Measurements from ENCODE around the gene ANKAR. TPM values are rescaled to one million over a fixed set of nuclear protein-coding genes. Genes with fewer than 3 reads are reported as not detected.

Gene ANKAR
- total and polyA plus RNA-seq, 2 experiments from 2014 or later, result 3.0 to 4.4 TPM

DNA sequence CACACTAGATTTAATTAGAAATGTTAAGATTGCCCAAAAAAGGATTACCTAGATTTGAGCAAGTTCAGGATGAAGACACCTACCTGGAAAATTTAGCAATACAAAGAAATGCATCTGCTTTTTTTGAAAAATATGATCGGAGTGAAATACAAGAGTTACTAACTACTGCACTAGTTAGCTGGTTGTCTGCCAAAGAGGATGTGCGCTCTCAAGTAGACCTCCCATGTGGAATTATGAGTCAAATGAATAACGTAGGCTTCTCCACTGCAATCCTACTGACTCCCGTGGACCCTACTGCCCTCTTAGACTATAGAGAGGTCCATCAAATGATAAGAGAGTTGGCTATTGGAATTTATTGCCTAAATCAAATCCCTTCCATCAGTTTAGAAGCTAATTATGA lies 2.0 kb downstream of the ANKAR start (continued):
- TF ChIP-seq, protein P1, sequence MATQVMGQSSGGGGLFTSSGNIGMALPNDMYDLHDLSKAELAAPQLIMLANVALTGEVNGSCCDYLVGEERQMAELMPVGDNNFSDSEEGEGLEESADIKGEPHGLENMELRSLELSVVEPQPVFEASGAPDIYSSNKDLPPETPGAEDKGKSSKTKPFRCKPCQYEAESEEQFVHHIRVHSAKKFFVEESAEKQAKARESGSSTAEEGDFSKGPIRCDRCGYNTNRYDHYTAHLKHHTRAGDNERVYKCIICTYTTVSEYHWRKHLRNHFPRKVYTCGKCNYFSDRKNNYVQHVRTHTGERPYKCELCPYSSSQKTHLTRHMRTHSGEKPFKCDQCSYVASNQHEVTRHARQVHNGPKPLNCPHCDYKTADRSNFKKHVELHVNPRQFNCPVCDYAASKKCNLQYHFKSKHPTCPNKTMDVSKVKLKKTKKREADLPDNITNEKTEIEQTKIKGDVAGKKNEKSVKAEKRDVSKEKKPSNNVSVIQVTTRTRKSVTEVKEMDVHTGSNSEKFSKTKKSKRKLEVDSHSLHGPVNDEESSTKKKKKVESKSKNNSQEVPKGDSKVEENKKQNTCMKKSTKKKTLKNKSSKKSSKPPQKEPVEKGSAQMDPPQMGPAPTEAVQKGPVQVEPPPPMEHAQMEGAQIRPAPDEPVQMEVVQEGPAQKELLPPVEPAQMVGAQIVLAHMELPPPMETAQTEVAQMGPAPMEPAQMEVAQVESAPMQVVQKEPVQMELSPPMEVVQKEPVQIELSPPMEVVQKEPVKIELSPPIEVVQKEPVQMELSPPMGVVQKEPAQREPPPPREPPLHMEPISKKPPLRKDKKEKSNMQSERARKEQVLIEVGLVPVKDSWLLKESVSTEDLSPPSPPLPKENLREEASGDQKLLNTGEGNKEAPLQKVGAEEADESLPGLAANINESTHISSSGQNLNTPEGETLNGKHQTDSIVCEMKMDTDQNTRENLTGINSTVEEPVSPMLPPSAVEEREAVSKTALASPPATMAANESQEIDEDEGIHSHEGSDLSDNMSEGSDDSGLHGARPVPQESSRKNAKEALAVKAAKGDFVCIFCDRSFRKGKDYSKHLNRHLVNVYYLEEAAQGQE (IDR thresholded peaks at IDR 0.05; ENCODE audit: unreplicated experiment), result no peak
- TF ChIP-seq, protein P2, sequence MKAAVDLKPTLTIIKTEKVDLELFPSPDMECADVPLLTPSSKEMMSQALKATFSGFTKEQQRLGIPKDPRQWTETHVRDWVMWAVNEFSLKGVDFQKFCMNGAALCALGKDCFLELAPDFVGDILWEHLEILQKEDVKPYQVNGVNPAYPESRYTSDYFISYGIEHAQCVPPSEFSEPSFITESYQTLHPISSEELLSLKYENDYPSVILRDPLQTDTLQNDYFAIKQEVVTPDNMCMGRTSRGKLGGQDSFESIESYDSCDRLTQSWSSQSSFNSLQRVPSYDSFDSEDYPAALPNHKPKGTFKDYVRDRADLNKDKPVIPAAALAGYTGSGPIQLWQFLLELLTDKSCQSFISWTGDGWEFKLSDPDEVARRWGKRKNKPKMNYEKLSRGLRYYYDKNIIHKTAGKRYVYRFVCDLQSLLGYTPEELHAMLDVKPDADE (IDR thresholded peaks at IDR 0.05), result no peak

DNA sequence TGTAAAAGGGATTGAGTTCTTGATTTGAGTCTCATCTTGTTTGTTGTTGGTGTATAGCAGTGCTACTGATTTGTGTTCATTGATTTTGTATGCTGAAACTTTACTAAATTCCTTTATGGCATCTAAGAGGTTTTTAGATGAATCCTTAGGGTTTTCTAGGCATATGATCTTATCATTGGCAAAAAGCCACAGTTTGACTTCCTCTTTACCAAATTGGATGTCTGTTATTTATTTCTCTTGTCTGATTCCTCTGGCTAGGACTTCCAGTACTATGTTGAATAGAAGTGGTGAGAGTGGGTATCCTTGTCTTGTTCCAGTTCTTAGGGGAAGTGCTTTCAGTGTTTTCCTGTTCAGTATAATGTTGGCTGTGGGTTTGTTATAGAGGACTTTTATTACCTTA lies 4.8 kb downstream of the ANKAR start:
- Histone ChIP-seq H3K9me2 (ENCODE audit: insufficient read depth) (0 out of 2 replicates have a peak, but pooled peaks cover 4% of the 10 kb centered on the region), H3K27me3 (ENCODE audit: insufficient read depth) (no peaks in the 10 kb centered on the region), H3F3A (replicated peaks; ENCODE audit: low read depth) (no peaks in the 10 kb centered on the region), H3K4me2 (no peak overlapping the region), H3K79me2 (replicated peaks; ENCODE audit: insufficient read depth) (0 out of 2 replicates have a peak, but pooled peaks cover 4% of the 10 kb centered on the region), H3K4me3 (no peak overlapping the region), H2AFZ (no peak overlapping the region), H3K27ac (ENCODE audit: low read depth) (no peak overlapping the region), H3K36me3 (ENCODE audit: insufficient read depth) (no peaks in the 10 kb centered on the region), H3K4me1 (ENCODE audit: insufficient read depth) (no peaks in the 10 kb centered on the region), H4K20me1 (replicated peaks; ENCODE audit: insufficient read depth) (no peaks in the 10 kb centered on the region)
- ATAC-seq, result no peak
- H3K4me3 Mint-ChIP-seq, result no peak overlapping the region
- peaks cover 8% of the 10 kb centered on the region; the same call in 2 of the 3 replicates for H3K9me3 Mint-ChIP-seq
- H3K36me3 Mint-ChIP-seq (ENCODE audit: low read depth), result peaks cover 16% of the 10 kb centered on the region; the same call in 2 of the 3 replicates
- peaks cover 9% of the 10 kb centered on the region; the same call in 2 of the 3 replicates for H3K4me1 Mint-ChIP-seq
- no peaks in the 10 kb centered on the region for H3K27me3 Mint-ChIP-seq (ENCODE audit: insufficient read depth, low read depth, poor library complexity)
- DNase-seq (ENCODE audit: low spot score), result no peak
- no peak overlapping the region for H3K27ac Mint-ChIP-seq
- TF ChIP-seq JUNB (IDR thresholded peaks at IDR 0.05; ENCODE audit: unreplicated experiment), result no peak
- TF ChIP-seq POLR2AphosphoS5 (IDR thresholded peaks at IDR 0.05; ENCODE audit: low read depth), result no peak
- TF ChIP-seq EZH2phosphoT487 (IDR thresholded peaks at IDR 0.05; ENCODE audit: unreplicated experiment), result no peak
- TF ChIP-seq ZNF114 (CRISPR knock-in tag; IDR thresholded peaks at IDR 0.05), result no peak
- TF ChIP-seq, protein P1 (IDR thresholded peaks at IDR 0.05; ENCODE audit: unreplicated experiment), result no peak
- TF ChIP-seq STAT1 (IDR thresholded peaks at IDR 0.05; ENCODE audit: unreplicated experiment), result no peak
- TF ChIP-seq, protein P2 (IDR thresholded peaks at IDR 0.05), result no peak
- TF ChIP-seq ZNF331 (CRISPR knock-in tag; IDR thresholded peaks at IDR 0.05; ENCODE audit: low read depth), result no peak
- no peak for TF ChIP-seq CREB1 (CRISPR knock-in tag; IDR thresholded peaks at IDR 0.05; ENCODE audit: low read depth)
- TF ChIP-seq, protein P3, sequence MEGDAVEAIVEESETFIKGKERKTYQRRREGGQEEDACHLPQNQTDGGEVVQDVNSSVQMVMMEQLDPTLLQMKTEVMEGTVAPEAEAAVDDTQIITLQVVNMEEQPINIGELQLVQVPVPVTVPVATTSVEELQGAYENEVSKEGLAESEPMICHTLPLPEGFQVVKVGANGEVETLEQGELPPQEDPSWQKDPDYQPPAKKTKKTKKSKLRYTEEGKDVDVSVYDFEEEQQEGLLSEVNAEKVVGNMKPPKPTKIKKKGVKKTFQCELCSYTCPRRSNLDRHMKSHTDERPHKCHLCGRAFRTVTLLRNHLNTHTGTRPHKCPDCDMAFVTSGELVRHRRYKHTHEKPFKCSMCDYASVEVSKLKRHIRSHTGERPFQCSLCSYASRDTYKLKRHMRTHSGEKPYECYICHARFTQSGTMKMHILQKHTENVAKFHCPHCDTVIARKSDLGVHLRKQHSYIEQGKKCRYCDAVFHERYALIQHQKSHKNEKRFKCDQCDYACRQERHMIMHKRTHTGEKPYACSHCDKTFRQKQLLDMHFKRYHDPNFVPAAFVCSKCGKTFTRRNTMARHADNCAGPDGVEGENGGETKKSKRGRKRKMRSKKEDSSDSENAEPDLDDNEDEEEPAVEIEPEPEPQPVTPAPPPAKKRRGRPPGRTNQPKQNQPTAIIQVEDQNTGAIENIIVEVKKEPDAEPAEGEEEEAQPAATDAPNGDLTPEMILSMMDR (conservative IDR thresholded peaks at IDR 0.05; ENCODE audit: low read depth in 2 of 2), result no peak
- TF ChIP-seq EZH2 (IDR thresholded peaks at IDR 0.05; ENCODE audit: low read depth, unreplicated experiment), result no peak
